ENCODE results near the gene GRM4. TPM values are rescaled to one million over a fixed set of nuclear protein-coding genes. Genes with fewer than 3 reads are reported as not detected.

Gene GRM4
- total and polyA plus RNA-seq, 10 of the 15 experiments (the other 5 are each of a cell fraction or from before 2014, with no cell fraction given) = 0.01 to 0.31 (median 0.05) TPM; not detected in 2

DNA sequence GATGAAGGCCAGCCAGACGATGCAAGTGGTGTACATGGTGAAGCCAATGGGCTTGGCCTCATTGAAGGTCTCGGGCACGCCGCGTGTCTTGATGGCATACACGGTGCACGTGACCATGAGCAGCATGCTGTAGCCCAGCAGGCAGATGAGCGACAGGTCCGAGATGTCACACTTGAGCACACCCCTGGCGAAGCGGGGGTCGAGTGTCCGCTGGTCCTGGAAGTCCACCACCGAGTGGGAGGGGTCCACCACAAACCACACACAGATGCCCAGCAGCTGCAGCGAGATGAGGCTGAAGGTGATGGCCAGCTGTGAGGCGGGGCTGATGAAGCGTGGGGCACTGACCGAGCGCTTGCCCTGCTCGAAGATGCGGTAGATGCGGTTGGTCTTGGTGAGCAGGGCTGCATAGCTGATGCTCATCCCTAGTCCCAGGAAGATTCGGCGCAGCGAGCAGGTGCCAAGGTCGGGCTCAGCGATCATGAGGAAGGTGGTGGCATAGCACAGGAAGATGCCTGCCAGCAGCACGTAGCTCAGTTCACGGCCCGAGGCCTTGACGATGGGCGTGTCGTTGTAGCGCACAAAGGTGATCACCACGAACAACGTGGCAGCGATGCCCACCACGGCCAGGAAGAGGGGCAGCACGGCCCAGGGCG lies 110.1 kb downstream of the GRM4 start:
- ChIA-PET POLR2A (no interaction called here), CTCF (interaction anchor here (4.2 kb wide), 1 partner anchor 9 kb away, joined by 12 read pairs; no protein-coding TSS in a partner anchor), RAD21 (ENCODE audit: unreplicated experiment) (interaction anchor here (0.7 kb wide), 1 partner anchor 248 kb away, joined by 3 read pairs; no protein-coding TSS in a partner anchor), SMC1A (ENCODE audit: uncharacterized antibody, unreplicated experiment) (no interaction called here)
- 68% methylated on average over 40 of the region's 40 CpGs for WGBS (ENCODE audit: insufficient coverage, insufficient replicate concordance, low lambda C conversion rate, missing lambda C conversion rate)
- H3K27me3 ChIP-seq (replicated peaks in 1 of 2; ENCODE audit: control insufficient read depth in 2 of 2, insufficient read depth in 2 of 2, low read length in 1 of 2) = no peaks in the 10 kb centered on the region; a peak in 1 of 4 replicates
- in situ Hi-C loops (cut with MboI) (no loop called here), intact Hi-C loops (cut with micrococcal nuclease; ENCODE audit: unreplicated experiment) (no loop called here)
- peaks cover 19% of the 10 kb centered on the region for H3K4me1 ChIP-seq (ENCODE audit: control insufficient read depth, insufficient read depth, low read length)
- H3K36me3 ChIP-seq (ENCODE audit: control insufficient read depth in 2 of 2, insufficient read depth in 2 of 2, low read length in 1 of 2) = no peaks in the 10 kb centered on the region
- H3K79me2 ChIP-seq (ENCODE audit: control insufficient read depth, insufficient read depth, low read length) = no peaks in the 10 kb centered on the region
- no peak for ATAC-seq
- H3K27ac ChIP-seq (ENCODE audit: control insufficient read depth, insufficient read depth) = no peak overlapping the region
- no peak overlapping the region for H3K9ac ChIP-seq (ENCODE audit: control insufficient read depth, insufficient read depth, low read length)
- no peak overlapping the region for H3K4me2 ChIP-seq (ENCODE audit: control insufficient read depth, insufficient read depth)
- FAIRE-seq = no peak
- no peaks in the 10 kb centered on the region for H4K20me1 ChIP-seq (ENCODE audit: control insufficient read depth, insufficient read depth)
- no peak overlapping the region for H2AFZ ChIP-seq (ENCODE audit: control insufficient read depth, low read depth, low read length)
- DNase-seq (ENCODE audit: low read depth, low spot score) = no peak
- no peaks in the 10 kb centered on the region for H3K9me3 ChIP-seq (replicated peaks; ENCODE audit: control insufficient read depth, insufficient read depth, low read length)
- H3K4me3 ChIP-seq = no peak overlapping the region
- no peak for TF ChIP-seq RCOR1 (conservative IDR thresholded peaks at IDR 0.05; ENCODE audit: low read depth, low read length)
- TF ChIP-seq, protein P1, sequence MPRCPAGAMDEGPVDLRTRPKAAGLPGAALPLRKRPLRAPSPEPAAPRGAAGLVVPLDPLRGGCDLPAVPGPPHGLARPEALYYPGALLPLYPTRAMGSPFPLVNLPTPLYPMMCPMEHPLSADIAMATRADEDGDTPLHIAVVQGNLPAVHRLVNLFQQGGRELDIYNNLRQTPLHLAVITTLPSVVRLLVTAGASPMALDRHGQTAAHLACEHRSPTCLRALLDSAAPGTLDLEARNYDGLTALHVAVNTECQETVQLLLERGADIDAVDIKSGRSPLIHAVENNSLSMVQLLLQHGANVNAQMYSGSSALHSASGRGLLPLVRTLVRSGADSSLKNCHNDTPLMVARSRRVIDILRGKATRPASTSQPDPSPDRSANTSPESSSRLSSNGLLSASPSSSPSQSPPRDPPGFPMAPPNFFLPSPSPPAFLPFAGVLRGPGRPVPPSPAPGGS (IDR thresholded peaks at IDR 0.05; ENCODE audit: borderline replicate concordance, insufficient read depth, low read depth, low read length, poor library complexity, severe bottlenecking) = peak; percentile 34
- no TSS peak for BruUV-seq (replicated peaks)

DNA sequence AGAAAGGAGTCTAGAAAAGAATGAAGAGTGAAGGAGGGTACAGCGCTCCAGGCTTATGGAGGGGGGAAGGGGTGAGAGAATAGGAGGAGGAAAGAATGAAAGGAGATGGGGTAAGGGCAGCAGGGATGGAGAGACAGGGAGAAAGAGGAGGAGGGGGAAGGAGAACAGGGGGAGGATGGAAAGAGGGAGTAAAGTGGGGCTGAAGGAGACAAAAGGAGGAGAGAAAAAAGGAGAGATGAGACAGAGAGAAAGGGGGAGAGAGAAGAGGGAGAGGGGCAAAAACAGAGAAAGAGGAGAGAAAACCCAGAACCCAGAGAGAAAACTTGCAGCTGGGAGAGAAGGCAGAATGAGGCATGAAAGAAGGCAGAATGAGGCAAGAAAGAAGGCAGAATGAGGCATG lies 110.7 kb downstream of the GRM4 start:
- ChIA-PET SMC1A (ENCODE audit: uncharacterized antibody, unreplicated experiment) (no interaction called here), RAD21 (ENCODE audit: unreplicated experiment) (no interaction called here), POLR2A (no interaction called here), CTCF (interaction anchor here (4.2 kb wide), 1 partner anchor 8 kb away, joined by 12 read pairs; no protein-coding TSS in a partner anchor)
- FAIRE-seq (no peak), ATAC-seq (no peak), DNase-seq (ENCODE audit: low read depth, low spot score) (no peak)
- Histone ChIP-seq H3K4me2 (ENCODE audit: control insufficient read depth, insufficient read depth) (no peak overlapping the region), H3K79me2 (ENCODE audit: control insufficient read depth, insufficient read depth, low read length) (no peaks in the 10 kb centered on the region), H3K36me3 (ENCODE audit: control insufficient read depth in 2 of 2, insufficient read depth in 2 of 2, low read length in 1 of 2) (no peaks in the 10 kb centered on the region), H3K27me3 (replicated peaks in 1 of 2; ENCODE audit: control insufficient read depth in 2 of 2, insufficient read depth in 2 of 2, low read length in 1 of 2) (no peaks in the 10 kb centered on the region; a peak in 1 of 4 replicates), H3K4me3 (no peak overlapping the region), H3K9ac (ENCODE audit: control insufficient read depth, insufficient read depth, low read length) (no peak overlapping the region), H4K20me1 (ENCODE audit: control insufficient read depth, insufficient read depth) (no peaks in the 10 kb centered on the region), H3K9me3 (replicated peaks; ENCODE audit: control insufficient read depth, insufficient read depth, low read length) (no peaks in the 10 kb centered on the region), H3K27ac (ENCODE audit: control insufficient read depth, insufficient read depth) (no peak overlapping the region), H3K4me1 (ENCODE audit: control insufficient read depth, insufficient read depth, low read length) (peaks cover 19% of the 10 kb centered on the region), H2AFZ (ENCODE audit: control insufficient read depth, low read depth, low read length) (no peak overlapping the region)
- WGBS (ENCODE audit: insufficient coverage, insufficient replicate concordance, low lambda C conversion rate, missing lambda C conversion rate) = 82% methylated on average over 1 of the region's 1 CpG
- in situ Hi-C loops (cut with MboI) (no loop called here), intact Hi-C loops (cut with micrococcal nuclease; ENCODE audit: unreplicated experiment) (no loop called here)
- TF ChIP-seq CBFB (IDR thresholded peaks at IDR 0.05; ENCODE audit: low read depth) (no peak), MTA2 (IDR thresholded peaks at IDR 0.05; ENCODE audit: low read depth) (no peak), MYC (IDR thresholded peaks at IDR 0.05; ENCODE audit: insufficient read depth, insufficient read length, insufficient replicate concordance, low read length, severe bottlenecking) (no peak), FOS (IDR thresholded peaks at IDR 0.05; ENCODE audit: borderline replicate concordance, extremely low read depth, insufficient read length) (no peak), YY1 (IDR thresholded peaks at IDR 0.05; ENCODE audit: low read depth, low read length) (no peak), HCFC1 (IDR thresholded peaks at IDR 0.05; ENCODE audit: low read length) (no peak), WRNIP1 (IDR thresholded peaks at IDR 0.05; ENCODE audit: borderline replicate concordance, low read depth, low read length) (no peak)
- TF ChIP-seq, protein P2, sequence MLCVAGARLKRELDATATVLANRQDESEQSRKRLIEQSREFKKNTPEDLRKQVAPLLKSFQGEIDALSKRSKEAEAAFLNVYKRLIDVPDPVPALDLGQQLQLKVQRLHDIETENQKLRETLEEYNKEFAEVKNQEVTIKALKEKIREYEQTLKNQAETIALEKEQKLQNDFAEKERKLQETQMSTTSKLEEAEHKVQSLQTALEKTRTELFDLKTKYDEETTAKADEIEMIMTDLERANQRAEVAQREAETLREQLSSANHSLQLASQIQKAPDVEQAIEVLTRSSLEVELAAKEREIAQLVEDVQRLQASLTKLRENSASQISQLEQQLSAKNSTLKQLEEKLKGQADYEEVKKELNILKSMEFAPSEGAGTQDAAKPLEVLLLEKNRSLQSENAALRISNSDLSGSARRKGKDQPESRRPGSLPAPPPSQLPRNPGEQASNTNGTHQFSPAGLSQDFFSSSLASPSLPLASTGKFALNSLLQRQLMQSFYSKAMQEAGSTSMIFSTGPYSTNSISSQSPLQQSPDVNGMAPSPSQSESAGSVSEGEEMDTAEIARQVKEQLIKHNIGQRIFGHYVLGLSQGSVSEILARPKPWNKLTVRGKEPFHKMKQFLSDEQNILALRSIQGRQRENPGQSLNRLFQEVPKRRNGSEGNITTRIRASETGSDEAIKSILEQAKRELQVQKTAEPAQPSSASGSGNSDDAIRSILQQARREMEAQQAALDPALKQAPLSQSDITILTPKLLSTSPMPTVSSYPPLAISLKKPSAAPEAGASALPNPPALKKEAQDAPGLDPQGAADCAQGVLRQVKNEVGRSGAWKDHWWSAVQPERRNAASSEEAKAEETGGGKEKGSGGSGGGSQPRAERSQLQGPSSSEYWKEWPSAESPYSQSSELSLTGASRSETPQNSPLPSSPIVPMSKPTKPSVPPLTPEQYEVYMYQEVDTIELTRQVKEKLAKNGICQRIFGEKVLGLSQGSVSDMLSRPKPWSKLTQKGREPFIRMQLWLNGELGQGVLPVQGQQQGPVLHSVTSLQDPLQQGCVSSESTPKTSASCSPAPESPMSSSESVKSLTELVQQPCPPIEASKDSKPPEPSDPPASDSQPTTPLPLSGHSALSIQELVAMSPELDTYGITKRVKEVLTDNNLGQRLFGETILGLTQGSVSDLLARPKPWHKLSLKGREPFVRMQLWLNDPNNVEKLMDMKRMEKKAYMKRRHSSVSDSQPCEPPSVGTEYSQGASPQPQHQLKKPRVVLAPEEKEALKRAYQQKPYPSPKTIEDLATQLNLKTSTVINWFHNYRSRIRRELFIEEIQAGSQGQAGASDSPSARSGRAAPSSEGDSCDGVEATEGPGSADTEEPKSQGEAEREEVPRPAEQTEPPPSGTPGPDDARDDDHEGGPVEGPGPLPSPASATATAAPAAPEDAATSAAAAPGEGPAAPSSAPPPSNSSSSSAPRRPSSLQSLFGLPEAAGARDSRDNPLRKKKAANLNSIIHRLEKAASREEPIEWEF (IDR thresholded peaks at IDR 0.05; ENCODE audit: insufficient replicate concordance, low read depth, low read length) = no peak
- BruUV-seq (replicated peaks) = no TSS peak

Data from GM12878 (cell line).